Loucy (cell line): Measurements from ENCODE around the gene SAXO2.
"Not testable (repeated sequence)": the region's sequence is repeated elsewhere in the genome, so short reads cannot be mapped to it uniquely, and the experiment has no call there.

Source experiments
- EZH2phosphoT487 ChIP-seq: fragments of 200-600 bp; IDR thresholded peaks from 2 replicates; pipeline ENCODE4 v1.6.1; 2018; ENCODE audit warnings: antibody characterized with exemption, mild to moderate bottlenecking, moderate library complexity, borderline replicate concordance
- TF ChIP-seq, protein P1 (sequence below): fragments of 200-600 bp; sonication (generic); conservative IDR thresholded peaks from 2 replicates; pipeline ENCODE4 v1.5.1; 2014; ENCODE audit warnings: mild to moderate bottlenecking, antibody characterized with exemption, low read length

- TF ChIP-seq, protein P1, sequence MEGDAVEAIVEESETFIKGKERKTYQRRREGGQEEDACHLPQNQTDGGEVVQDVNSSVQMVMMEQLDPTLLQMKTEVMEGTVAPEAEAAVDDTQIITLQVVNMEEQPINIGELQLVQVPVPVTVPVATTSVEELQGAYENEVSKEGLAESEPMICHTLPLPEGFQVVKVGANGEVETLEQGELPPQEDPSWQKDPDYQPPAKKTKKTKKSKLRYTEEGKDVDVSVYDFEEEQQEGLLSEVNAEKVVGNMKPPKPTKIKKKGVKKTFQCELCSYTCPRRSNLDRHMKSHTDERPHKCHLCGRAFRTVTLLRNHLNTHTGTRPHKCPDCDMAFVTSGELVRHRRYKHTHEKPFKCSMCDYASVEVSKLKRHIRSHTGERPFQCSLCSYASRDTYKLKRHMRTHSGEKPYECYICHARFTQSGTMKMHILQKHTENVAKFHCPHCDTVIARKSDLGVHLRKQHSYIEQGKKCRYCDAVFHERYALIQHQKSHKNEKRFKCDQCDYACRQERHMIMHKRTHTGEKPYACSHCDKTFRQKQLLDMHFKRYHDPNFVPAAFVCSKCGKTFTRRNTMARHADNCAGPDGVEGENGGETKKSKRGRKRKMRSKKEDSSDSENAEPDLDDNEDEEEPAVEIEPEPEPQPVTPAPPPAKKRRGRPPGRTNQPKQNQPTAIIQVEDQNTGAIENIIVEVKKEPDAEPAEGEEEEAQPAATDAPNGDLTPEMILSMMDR: not testable (repeated sequence)
- TF ChIP-seq EZH2phosphoT487: not testable (repeated sequence)
These were observed 51.5 kb downstream of the SAXO2 start for GRCh38 chr15:82313951-82314768.
